Type B pancreatic cell (in vitro differentiated cells): ENCODE results near the gene RBM20. TPM values are rescaled to one million over a fixed set of nuclear protein-coding genes. Genes with fewer than 3 reads are reported as not detected.
A peak's percentile ranks its signal among the peaks of the same experiment; 100 is the strongest.

ENCODE experiments used
- DNase-seq: peaks from one replicate; pipeline ENCODE4 v3.0.0; 2021; ENCODE audit warnings: mixed read lengths; ENCODE audit not compliant: unreplicated experiment; ENCODE audit errors: extremely low spot score
- H3K27ac Mint-ChIP-seq: 2 replicates; pipeline ENCODE4 v1.8.0; 2021; ENCODE audit warnings: mild to moderate bottlenecking, mixed read lengths
- H3K27me3 Mint-ChIP-seq: 2 replicates; pipeline ENCODE4 v1.8.0; 2021; ENCODE audit warnings: mixed read lengths
- H3K36me3 Mint-ChIP-seq: 2 replicates; pipeline ENCODE4 v1.8.0; 2021; ENCODE audit warnings: mixed read lengths
- H3K4me1 Mint-ChIP-seq: one replicate; pipeline ENCODE4 v1.8.0; 2021; ENCODE audit warnings: mixed read lengths; ENCODE audit not compliant: unreplicated experiment
- H3K4me3 Mint-ChIP-seq: 2 replicates; pipeline ENCODE4 v1.8.0; 2021; ENCODE audit warnings: mild to moderate bottlenecking, mixed read lengths
- H3K9me3 Mint-ChIP-seq: 2 replicates; pipeline ENCODE4 v1.8.0; 2021; ENCODE audit warnings: mixed read lengths
- CTCF ChIP-seq: fragments of 200-600 bp; sonication (generic); conservative IDR thresholded peaks from 2 replicates; pipeline ENCODE4 v1.5.0; 2021; ENCODE audit warnings: antibody characterized with exemption, mild to moderate bottlenecking
- total RNA-seq: library from RNA; stranded (reverse); gene quantifications from 2 replicates; pipeline ENCODE4 v1.2.1, GENCODE V29; 2021; ENCODE audit warnings: low replicate concordance

Gene RBM20
- total RNA-seq, 1 donor from 2014 or later, result 5.2 TPM

- H3K27ac Mint-ChIP-seq, result peak overlapping the region; percentile 73
- no peak for DNase-seq
- TF ChIP-seq CTCF, result no peak
- peaks cover 77% of the 10 kb centered on the region for H3K4me1 Mint-ChIP-seq
- H3K4me3 Mint-ChIP-seq, result peak overlapping the region; percentile 55
- H3K9me3 Mint-ChIP-seq, result no peaks in the 10 kb centered on the region
- no peaks in the 10 kb centered on the region for H3K36me3 Mint-ChIP-seq
- no peaks in the 10 kb centered on the region for H3K27me3 Mint-ChIP-seq
These were observed 144.7 kb downstream of the RBM20 start for GRCh38 chr10:110788620-110789385.

- no peaks in the 10 kb centered on the region for H3K36me3 Mint-ChIP-seq
- H3K27me3 Mint-ChIP-seq, result no peaks in the 10 kb centered on the region
- peak overlapping the region; percentile 57 for H3K27ac Mint-ChIP-seq
- TF ChIP-seq CTCF, result no peak
- H3K4me1 Mint-ChIP-seq, result peaks cover 78% of the 10 kb centered on the region
- H3K9me3 Mint-ChIP-seq, result no peaks in the 10 kb centered on the region
- no peak for DNase-seq
- peak overlapping the region; percentile 21 for H3K4me3 Mint-ChIP-seq
These were observed 145.7 kb downstream of the RBM20 start for GRCh38 chr10:110789604-110790433.

- no peaks in the 10 kb centered on the region for H3K27me3 Mint-ChIP-seq
- no peaks in the 10 kb centered on the region for H3K36me3 Mint-ChIP-seq
- peaks cover 79% of the 10 kb centered on the region for H3K4me1 Mint-ChIP-seq
- no peak overlapping the region for H3K27ac Mint-ChIP-seq
- TF ChIP-seq CTCF, result no peak
- no peak for DNase-seq
- no peak overlapping the region for H3K4me3 Mint-ChIP-seq
- H3K9me3 Mint-ChIP-seq, result no peaks in the 10 kb centered on the region
These were observed 146.9 kb downstream of the RBM20 start for GRCh38 chr10:110790913-110791506.

- DNase-seq, result no peak
- peaks cover 73% of the 10 kb centered on the region for H3K4me1 Mint-ChIP-seq
- H3K27ac Mint-ChIP-seq, result no peak overlapping the region
- H3K9me3 Mint-ChIP-seq, result no peaks in the 10 kb centered on the region
- H3K4me3 Mint-ChIP-seq, result no peak overlapping the region
- TF ChIP-seq CTCF, result no peak
- no peaks in the 10 kb centered on the region for H3K36me3 Mint-ChIP-seq
- no peaks in the 10 kb centered on the region for H3K27me3 Mint-ChIP-seq
These were observed 147.5 kb downstream of the RBM20 start for GRCh38 chr10:110791541-110792073.

GRCh38 chr10:110792476-110793125, 148.5 kb downstream of the RBM20 start:
- no peak overlapping the region for H3K4me3 Mint-ChIP-seq
- H3K27me3 Mint-ChIP-seq, result no peaks in the 10 kb centered on the region
- peaks cover 76% of the 10 kb centered on the region for H3K4me1 Mint-ChIP-seq
- H3K27ac Mint-ChIP-seq, result no peak overlapping the region
- TF ChIP-seq CTCF, result no peak
- no peak for DNase-seq
- no peaks in the 10 kb centered on the region for H3K9me3 Mint-ChIP-seq
- H3K36me3 Mint-ChIP-seq, result no peaks in the 10 kb centered on the region
